ENCODE results near the gene HEBP1. TPM values are rescaled to one million over a fixed set of nuclear protein-coding genes. Genes with fewer than 3 reads are reported as not detected.

HEBP1 gene
- total RNA-seq, 1 experiment from 2014 or later: 20.5 TPM

GRCh38 chr12:12990700-12991468 is 9.2 kb downstream of the HEBP1 start:
- DNase-seq (ENCODE audit: low read depth): no peak

GRCh38 chr12:12987421-12987820 is 12.6 kb downstream of the HEBP1 start:
- no peak for DNase-seq (ENCODE audit: low read depth)

GRCh38 chr12:12986775-12987331 is 13.2 kb downstream of the HEBP1 start:
- DNase-seq (ENCODE audit: low read depth): no peak

GRCh38 chr12:12985817-12986408 is 14.2 kb downstream of the HEBP1 start:
- peak; percentile 27 for DNase-seq (ENCODE audit: low read depth)

- DNase-seq (ENCODE audit: low read depth): no peak
Observed at GRCh38 chr12:12984149-12984548, 15.9 kb downstream of the HEBP1 start.

- peak; percentile 70 for DNase-seq (ENCODE audit: low read depth)
Observed at GRCh38 chr12:12983420-12984035, 16.5 kb downstream of the HEBP1 start.

GRCh38 chr12:12982331-12982730 is 17.7 kb downstream of the HEBP1 start:
- DNase-seq (ENCODE audit: low read depth): no peak

GRCh38 chr12:12979731-12980259 is 20.3 kb downstream of the HEBP1 start:
- DNase-seq (ENCODE audit: low read depth): peak; percentile 89

- no peak for DNase-seq (ENCODE audit: low read depth)
Observed at GRCh38 chr12:12979126-12979525, 20.9 kb downstream of the HEBP1 start.

GRCh38 chr12:12977231-12977630 is 22.8 kb downstream of the HEBP1 start:
- peak; percentile 26 for DNase-seq (ENCODE audit: low read depth)

- peak; percentile 93 for DNase-seq (ENCODE audit: low read depth)
Observed at GRCh38 chr12:12976366-12976765, 23.7 kb downstream of the HEBP1 start.

- peak; percentile 79 for DNase-seq (ENCODE audit: low read depth)
Observed at GRCh38 chr12:12975322-12976077, 24.6 kb downstream of the HEBP1 start.

GRCh38 chr12:12974211-12974610 is 25.9 kb downstream of the HEBP1 start:
- DNase-seq (ENCODE audit: low read depth): no peak

- DNase-seq (ENCODE audit: low read depth): no peak
Observed at GRCh38 chr12:12973019-12973418, 27.0 kb downstream of the HEBP1 start.

- no peak for DNase-seq (ENCODE audit: low read depth)
Observed at GRCh38 chr12:12965836-12966235, 34.2 kb downstream of the HEBP1 start.

- DNase-seq (ENCODE audit: low read depth): no peak
Observed at GRCh38 chr12:12964255-12964654, 35.8 kb downstream of the HEBP1 start.

- DNase-seq (ENCODE audit: low read depth): no peak
Observed at GRCh38 chr12:12960639-12961209, 39.3 kb downstream of the HEBP1 start.

GRCh38 chr12:12958886-12959285 is 41.2 kb downstream of the HEBP1 start:
- no peak for DNase-seq (ENCODE audit: low read depth)

- no peak for DNase-seq (ENCODE audit: low read depth)
Observed at GRCh38 chr12:12954878-12955625, 45.0 kb downstream of the HEBP1 start.

- no peak for DNase-seq (ENCODE audit: low read depth)
Observed at GRCh38 chr12:12954356-12954755, 45.7 kb downstream of the HEBP1 start.

- DNase-seq (ENCODE audit: low read depth): no peak
Observed at GRCh38 chr12:12952036-12952435, 48.0 kb downstream of the HEBP1 start, which contains the start of gene GPRC5D. Gene GPRC5D, minus strand, starts transcription at chr12:12952170. Its CDS starts 1,786 bp downstream, at chr12:12950384.

Measured in M059J (cell line).